Measurements from ENCODE around the gene WDR45. TPM values are rescaled to one million over a fixed set of nuclear protein-coding genes. Genes with fewer than 3 reads are reported as not detected.

Gene WDR45
- total and polyA plus RNA-seq, 2 donors (not counting 1 experiment from before 2014, with no cell fraction given): 59.8 to 69.4 TPM

GRCh38 chrX:49075347-49075746 is 4.3 kb downstream of the WDR45 start:
- no peak overlapping the region for H3K27ac ChIP-seq (ENCODE audit: insufficient read depth, low read length)
- peaks cover 10% of the 10 kb centered on the region for H3K79me2 ChIP-seq (ENCODE audit: control insufficient read depth, insufficient read depth, low read length)
- no peak overlapping the region for H3K4me3 ChIP-seq (replicated peaks in 1 of 4; ENCODE audit: control extremely low read depth in 1 of 4, insufficient read depth in 1 of 4, low read depth in 3 of 4, low read length in 4 of 4)
- H3K9ac ChIP-seq (ENCODE audit: insufficient read depth, low read length): no peak overlapping the region
- H3K9me3 ChIP-seq (ENCODE audit: control insufficient read depth, insufficient read depth, low read depth, low read length): no peaks in the 10 kb centered on the region
- peaks cover 2% of the 10 kb centered on the region for H3K36me3 ChIP-seq (ENCODE audit: control insufficient read depth, insufficient read depth, low read length)
- no peaks in the 10 kb centered on the region for H3K4me1 ChIP-seq (ENCODE audit: control insufficient read depth, extremely low read depth, insufficient read depth, low read length)
- no peak overlapping the region for H3K4me2 ChIP-seq (ENCODE audit: extremely low read depth, insufficient read depth, low read length)
- TF ChIP-seq CTCF (conservative IDR thresholded peaks at IDR 0.05 in 1 of 2, IDR thresholded peaks at IDR 0.05 in 1 of 2; ENCODE audit: low read depth in 1 of 2, low read length in 2 of 2): no peak
- TF ChIP-seq EZH2 (IDR thresholded peaks at IDR 0.05; ENCODE audit: low read length, missing control alignments): no peak
- DNase-seq (ENCODE audit: low read depth in 2 of 2): no peak
- no peaks in the 10 kb centered on the region for H3K27me3 ChIP-seq (ENCODE audit: control insufficient read depth, insufficient read depth, low read length)
- no peaks in the 10 kb centered on the region for H4K20me1 ChIP-seq (ENCODE audit: control insufficient read depth, extremely low read depth, insufficient read depth, low read length)
- H2AFZ ChIP-seq (ENCODE audit: low read length): no peak overlapping the region

- H3K9ac ChIP-seq (ENCODE audit: insufficient read depth, low read length): peak within 1 kb of the TSS; percentile 63
- H3K4me1 ChIP-seq (ENCODE audit: control insufficient read depth, extremely low read depth, insufficient read depth, low read length): no peaks in the 10 kb centered on the region
- TF ChIP-seq EZH2 (IDR thresholded peaks at IDR 0.05; ENCODE audit: low read length, missing control alignments): no peak
- no peak for TF ChIP-seq CTCF (conservative IDR thresholded peaks at IDR 0.05 in 1 of 2, IDR thresholded peaks at IDR 0.05 in 1 of 2; ENCODE audit: low read depth in 1 of 2, low read length in 2 of 2)
- peak within 1 kb of the TSS; percentile 58 for H3K27ac ChIP-seq (ENCODE audit: insufficient read depth, low read length)
- peak within 1 kb of the TSS; percentile 60 to 77 (median 74) for H3K4me3 ChIP-seq (replicated peaks in 1 of 4; ENCODE audit: control extremely low read depth in 1 of 4, insufficient read depth in 1 of 4, low read depth in 3 of 4, low read length in 4 of 4)
- no peaks in the 10 kb centered on the region for H3K9me3 ChIP-seq (ENCODE audit: control insufficient read depth, insufficient read depth, low read depth, low read length)
- H4K20me1 ChIP-seq (ENCODE audit: control insufficient read depth, extremely low read depth, insufficient read depth, low read length): no peaks in the 10 kb centered on the region
- H3K27me3 ChIP-seq (ENCODE audit: control insufficient read depth, insufficient read depth, low read length): no peaks in the 10 kb centered on the region
- peak; percentile 89 for DNase-seq (ENCODE audit: low read depth in 2 of 2)
- no peak within 1 kb of the TSS for H2AFZ ChIP-seq (ENCODE audit: low read length)
- peaks cover 10% of the 10 kb centered on the region for H3K79me2 ChIP-seq (ENCODE audit: control insufficient read depth, insufficient read depth, low read length)
- H3K36me3 ChIP-seq (ENCODE audit: control insufficient read depth, insufficient read depth, low read length): peaks cover 2% of the 10 kb centered on the region
- H3K4me2 ChIP-seq (ENCODE audit: extremely low read depth, insufficient read depth, low read length): peak within 1 kb of the TSS; percentile 49
Measured at GRCh38 chrX:49073601-49074575, 5.8 kb downstream of the WDR45 start, which contains the start of gene PRAF2. Gene PRAF2, minus strand, starts transcription at chrX:49074002. Its CDS starts 15 bp downstream, at chrX:49073987.

- no peak overlapping the region for H2AFZ ChIP-seq (ENCODE audit: low read length)
- no peak overlapping the region for H3K27ac ChIP-seq (ENCODE audit: insufficient read depth, low read length)
- peaks cover 2% of the 10 kb centered on the region for H3K36me3 ChIP-seq (ENCODE audit: control insufficient read depth, insufficient read depth, low read length)
- H3K9ac ChIP-seq (ENCODE audit: insufficient read depth, low read length): peak overlapping the region; percentile 23
- no peak for DNase-seq (ENCODE audit: low read depth in 2 of 2)
- peaks cover 10% of the 10 kb centered on the region for H3K79me2 ChIP-seq (ENCODE audit: control insufficient read depth, insufficient read depth, low read length)
- no peaks in the 10 kb centered on the region for H4K20me1 ChIP-seq (ENCODE audit: control insufficient read depth, extremely low read depth, insufficient read depth, low read length)
- peak overlapping the region; percentile 60 to 77 (median 74) for H3K4me3 ChIP-seq (replicated peaks in 1 of 4; ENCODE audit: control extremely low read depth in 1 of 4, insufficient read depth in 1 of 4, low read depth in 3 of 4, low read length in 4 of 4)
- H3K4me2 ChIP-seq (ENCODE audit: extremely low read depth, insufficient read depth, low read length): peak overlapping the region; percentile 49
- no peaks in the 10 kb centered on the region for H3K4me1 ChIP-seq (ENCODE audit: control insufficient read depth, extremely low read depth, insufficient read depth, low read length)
- no peaks in the 10 kb centered on the region for H3K27me3 ChIP-seq (ENCODE audit: control insufficient read depth, insufficient read depth, low read length)
- no peaks in the 10 kb centered on the region for H3K9me3 ChIP-seq (ENCODE audit: control insufficient read depth, insufficient read depth, low read depth, low read length)
- TF ChIP-seq EZH2 (IDR thresholded peaks at IDR 0.05; ENCODE audit: low read length, missing control alignments) (no peak), CTCF (conservative IDR thresholded peaks at IDR 0.05 in 1 of 2, IDR thresholded peaks at IDR 0.05 in 1 of 2; ENCODE audit: low read depth in 1 of 2, low read length in 2 of 2) (no peak)
Measured at GRCh38 chrX:49072712-49073095, 7.0 kb downstream of the WDR45 start.

Data from fibroblast of lung (primary cell).